ENCODE measurements around the gene CTSW.

GRCh38 chr11:65870706-65871681, 8.6 kb upstream of the CTSW start:
- TF ChIP-seq CTCF (IDR thresholded peaks at IDR 0.05), result no peak
- TF ChIP-seq ZFX (IDR thresholded peaks at IDR 0.05; ENCODE audit: borderline replicate concordance), result no peak
